Measurements from ENCODE around the gene PLOD2.
A peak's percentile ranks its signal among the peaks of the same experiment; 100 is the strongest.

The PLOD2 gene

DNA sequence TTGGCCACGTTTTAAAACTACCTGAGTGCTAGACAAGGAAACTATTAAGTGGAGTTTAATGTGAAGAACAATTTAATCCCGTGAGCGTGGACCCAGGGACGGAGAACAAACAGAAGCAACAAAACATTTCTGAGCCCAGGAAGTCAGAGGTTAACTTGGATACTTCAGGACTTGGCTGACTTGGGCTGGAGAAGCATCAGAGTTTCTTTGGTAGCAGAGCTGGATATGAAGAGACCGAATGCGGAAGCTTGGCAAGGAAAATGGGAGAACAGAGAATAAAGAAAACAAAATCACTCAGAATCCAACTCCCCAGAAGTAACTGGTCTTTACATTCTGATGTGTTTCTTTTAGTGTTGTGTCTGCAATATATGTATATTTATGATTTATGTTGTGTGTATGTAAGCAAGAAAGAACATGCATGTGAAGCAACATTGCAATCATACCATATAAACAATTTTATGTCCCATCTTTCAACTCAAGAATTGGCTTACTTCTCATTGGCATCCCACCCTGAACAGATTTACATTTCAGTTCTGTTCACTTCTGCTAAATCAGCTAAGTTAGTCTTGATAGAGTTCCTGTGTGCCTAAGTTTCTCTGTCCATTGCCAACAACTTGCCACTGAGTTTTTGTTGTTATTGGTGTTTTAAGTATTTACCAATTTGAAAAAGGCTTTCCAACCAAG lies 17.2 kb upstream of the PLOD2 start:
- TF ChIP-seq ZNF274 (IDR thresholded peaks at IDR 0.05; ENCODE audit: low read depth, low read length), result no peak
- no peak overlapping the region for H3K4me3 ChIP-seq (ENCODE audit: low read length)

DNA sequence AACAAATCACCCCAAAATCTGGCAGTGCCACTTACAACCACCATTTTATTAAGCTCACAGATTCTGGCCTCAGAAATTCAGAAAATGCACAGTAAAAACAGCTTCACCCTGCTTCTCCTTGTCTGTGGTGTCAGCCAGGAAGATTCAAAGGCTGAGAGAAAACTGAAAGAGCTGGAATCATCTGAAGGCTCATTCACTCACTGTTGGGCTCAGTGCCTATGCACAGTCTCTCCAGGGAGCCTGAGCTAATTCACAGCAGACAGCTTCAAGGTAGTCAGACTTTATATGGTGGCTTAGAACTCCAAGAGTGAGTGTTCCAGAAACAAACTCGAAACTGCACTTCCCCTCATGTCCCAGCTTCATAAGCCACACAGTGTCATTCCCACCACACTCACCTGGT lies 16.5 kb upstream of the PLOD2 start:
- TF ChIP-seq ZNF274 (IDR thresholded peaks at IDR 0.05; ENCODE audit: low read depth, low read length), result no peak
- no peak overlapping the region for H3K4me3 ChIP-seq (ENCODE audit: low read length)

DNA sequence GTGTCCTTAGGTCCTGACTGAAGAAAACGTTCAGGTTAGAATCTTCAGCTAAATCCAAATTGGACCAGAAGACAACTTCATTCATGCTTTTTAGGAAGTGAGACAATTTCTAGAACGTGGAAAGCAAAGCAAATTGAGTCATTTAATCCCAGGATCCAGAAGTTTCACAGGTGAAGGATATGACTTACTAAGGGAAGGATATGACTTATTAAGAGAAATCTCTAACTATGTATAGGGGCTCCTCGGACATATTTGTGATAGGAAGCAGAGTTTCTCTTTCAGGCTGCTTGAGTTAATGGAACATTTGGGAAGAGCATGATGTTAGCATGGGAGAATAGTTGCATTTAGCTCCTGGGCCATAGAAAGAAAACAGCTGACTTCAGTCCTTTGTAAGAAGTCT lies 16.1 kb upstream of the PLOD2 start:
- no peak for TF ChIP-seq ZNF274 (IDR thresholded peaks at IDR 0.05; ENCODE audit: low read depth, low read length)
- no peak overlapping the region for H3K4me3 ChIP-seq (ENCODE audit: low read length)

DNA sequence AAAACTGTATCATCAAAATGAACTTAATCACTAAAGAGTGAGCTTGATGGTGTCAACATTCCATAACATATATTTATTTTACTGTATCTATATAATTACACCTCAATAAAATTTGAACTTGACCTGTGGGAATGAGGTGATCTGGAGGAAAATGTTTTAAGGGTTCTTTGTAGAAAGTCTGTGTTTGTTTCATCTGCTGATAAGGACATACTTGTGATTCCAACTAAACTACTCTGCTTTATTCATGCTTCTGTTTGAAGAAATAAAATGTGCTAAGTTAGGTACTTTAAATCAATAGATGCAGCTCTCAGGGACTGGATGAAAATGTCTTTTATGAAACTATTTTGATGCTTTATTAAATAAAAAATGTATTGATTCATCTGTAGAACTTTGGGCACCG lies 11.6 kb upstream of the PLOD2 start:
- no peak overlapping the region for H3K4me3 ChIP-seq (ENCODE audit: low read length)
- no peak for TF ChIP-seq ZNF274 (IDR thresholded peaks at IDR 0.05; ENCODE audit: low read depth, low read length)

DNA sequence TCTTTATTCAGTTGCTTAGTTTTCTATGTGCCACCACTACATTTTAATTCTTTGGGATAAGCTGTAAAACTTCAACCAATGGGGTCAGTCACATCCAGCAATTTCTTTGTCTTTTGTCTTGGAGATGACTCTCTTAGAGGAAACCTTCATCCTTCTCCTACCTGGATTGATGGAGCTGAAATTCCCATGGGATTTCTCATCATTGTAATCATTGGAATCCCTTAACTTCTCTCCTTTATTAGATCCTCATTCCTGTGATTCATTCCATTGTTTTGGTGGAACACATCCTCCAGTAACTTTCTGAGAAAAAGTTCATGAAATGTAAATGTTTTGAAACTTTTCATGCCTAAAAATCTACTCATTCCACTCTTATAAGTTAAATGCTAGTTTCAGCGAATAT lies 9.6 kb upstream of the PLOD2 start:
- no peak overlapping the region for H3K4me3 ChIP-seq (ENCODE audit: low read length)
- no peak for TF ChIP-seq ZNF274 (IDR thresholded peaks at IDR 0.05; ENCODE audit: low read depth, low read length)

DNA sequence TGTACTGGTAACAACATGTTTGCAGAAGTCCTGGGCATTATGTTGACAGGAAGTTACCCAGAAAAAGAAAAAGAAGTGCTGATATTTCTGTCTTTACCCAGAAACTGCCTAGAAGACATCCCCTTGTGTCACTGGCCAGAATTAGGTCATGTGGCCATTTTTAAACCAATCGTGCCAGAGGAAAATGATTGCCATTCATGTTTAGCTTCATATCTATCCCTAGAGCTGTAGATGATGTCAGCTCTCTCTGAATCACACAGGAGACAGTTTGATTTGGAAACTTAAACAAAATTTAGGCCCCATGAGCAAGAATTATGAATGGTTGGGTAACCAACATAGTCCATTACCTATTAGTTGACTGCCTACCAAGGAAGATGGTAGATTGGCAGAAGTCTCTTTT lies 8.9 kb upstream of the PLOD2 start:
- H3K4me3 ChIP-seq (ENCODE audit: low read length), result no peak overlapping the region
- no peak for TF ChIP-seq ZNF274 (IDR thresholded peaks at IDR 0.05; ENCODE audit: low read depth, low read length)

DNA sequence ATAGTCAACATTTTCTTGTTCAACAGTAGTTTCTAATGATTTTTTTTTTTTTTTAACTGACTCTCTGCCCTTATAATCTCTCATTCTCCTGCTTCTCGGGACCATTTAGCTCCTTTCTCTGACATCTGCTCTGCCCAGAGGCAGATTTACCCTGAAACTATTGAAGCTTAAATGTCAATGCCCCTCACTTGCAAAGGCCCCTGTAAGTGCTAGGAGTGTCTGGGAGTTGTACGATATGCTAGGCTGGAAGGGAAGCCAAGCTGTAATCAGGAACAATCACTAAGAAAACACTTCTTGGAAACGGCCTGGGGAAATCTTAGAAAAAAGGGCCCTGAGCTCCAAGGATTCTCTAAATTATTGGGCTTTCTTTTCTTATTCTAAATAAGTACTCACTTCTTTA lies 5.8 kb upstream of the PLOD2 start:
- H3K4me3 ChIP-seq (ENCODE audit: low read length), result no peak overlapping the region
- TF ChIP-seq ZNF274 (IDR thresholded peaks at IDR 0.05; ENCODE audit: low read depth, low read length), result no peak

DNA sequence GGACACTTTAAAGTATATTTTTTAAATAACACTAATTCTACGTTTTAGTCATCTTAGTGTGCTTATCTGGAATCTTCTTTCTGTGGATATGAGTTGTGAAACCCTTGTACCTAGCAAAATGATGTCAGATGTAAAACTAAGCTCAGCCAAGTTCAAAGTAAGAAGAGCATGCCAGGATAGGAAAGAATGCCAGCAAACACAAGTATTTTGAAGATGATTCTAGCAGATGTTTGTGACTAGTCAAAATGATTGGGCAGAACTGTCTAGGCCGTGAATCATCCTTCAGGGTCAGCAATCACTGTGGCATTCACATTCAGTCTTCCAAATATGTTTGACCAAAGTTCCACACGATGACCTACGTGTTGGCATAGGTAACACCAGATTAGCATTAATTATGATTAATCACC lies 5.4 kb upstream of the PLOD2 start:
- no peak for TF ChIP-seq ZNF274 (IDR thresholded peaks at IDR 0.05; ENCODE audit: low read depth, low read length)
- no peak overlapping the region for H3K4me3 ChIP-seq (ENCODE audit: low read length)

DNA sequence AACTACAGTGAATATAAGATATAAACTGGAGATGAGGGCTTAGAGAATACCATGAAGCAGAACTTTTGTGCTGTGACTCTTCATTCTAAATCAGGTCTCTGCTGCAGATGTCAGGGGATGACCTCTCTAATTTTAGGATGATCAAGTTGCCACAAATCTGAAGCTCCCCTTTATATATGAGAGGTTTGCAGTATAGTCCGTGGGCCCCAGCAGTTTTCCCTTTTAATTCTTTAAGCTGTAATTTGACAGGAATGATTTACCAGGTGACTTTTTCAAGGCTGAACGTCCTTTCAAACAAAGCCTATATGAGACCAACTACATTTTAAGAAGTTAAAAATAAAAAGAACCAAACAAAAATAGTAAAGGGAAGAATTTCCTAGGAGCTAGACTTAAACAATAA lies 4.9 kb upstream of the PLOD2 start:
- no peak for TF ChIP-seq ZNF274 (IDR thresholded peaks at IDR 0.05; ENCODE audit: low read depth, low read length)
- no peak overlapping the region for H3K4me3 ChIP-seq (ENCODE audit: low read length)

DNA sequence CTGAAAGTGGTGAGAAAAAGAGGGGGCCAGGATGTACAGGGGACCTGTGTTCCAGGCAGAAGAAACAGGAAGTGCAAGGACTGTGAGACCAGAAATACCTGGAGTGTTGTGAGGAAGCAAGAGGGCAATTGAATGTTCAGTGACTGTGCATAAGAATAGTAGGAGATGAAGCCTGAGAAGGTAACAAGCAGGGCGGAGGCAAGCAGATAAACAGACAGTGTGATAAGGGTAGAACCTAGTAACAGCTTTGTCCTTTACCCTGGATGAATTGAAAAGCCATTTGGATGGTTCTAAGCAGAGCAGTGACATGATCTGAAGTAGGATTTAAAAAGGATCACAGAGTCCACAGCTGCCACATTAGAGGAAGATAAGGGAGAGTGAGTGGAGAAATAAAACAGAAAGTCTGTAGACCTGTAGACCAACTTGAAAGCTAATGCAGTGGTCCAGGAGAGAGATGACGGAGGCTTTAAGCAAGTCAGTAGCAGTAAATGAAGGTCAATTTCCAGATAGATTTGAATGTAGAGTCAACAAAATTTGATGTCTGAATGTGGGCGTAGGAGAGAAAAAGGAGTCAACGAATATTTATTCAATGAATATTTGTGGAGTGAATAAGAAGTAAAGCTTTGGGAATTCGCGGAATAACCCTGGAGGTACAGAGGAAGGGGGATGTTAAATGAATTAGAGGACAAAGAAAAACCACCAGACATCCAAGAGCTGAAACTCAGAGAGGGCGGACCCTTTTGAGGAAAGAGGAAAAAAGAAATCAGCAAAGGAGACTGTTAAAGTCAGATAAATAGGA lies 4.2 kb upstream of the PLOD2 start:
- no peak for TF ChIP-seq ZNF274 (IDR thresholded peaks at IDR 0.05; ENCODE audit: low read depth, low read length)
- no peak overlapping the region for H3K4me3 ChIP-seq (ENCODE audit: low read length)

DNA sequence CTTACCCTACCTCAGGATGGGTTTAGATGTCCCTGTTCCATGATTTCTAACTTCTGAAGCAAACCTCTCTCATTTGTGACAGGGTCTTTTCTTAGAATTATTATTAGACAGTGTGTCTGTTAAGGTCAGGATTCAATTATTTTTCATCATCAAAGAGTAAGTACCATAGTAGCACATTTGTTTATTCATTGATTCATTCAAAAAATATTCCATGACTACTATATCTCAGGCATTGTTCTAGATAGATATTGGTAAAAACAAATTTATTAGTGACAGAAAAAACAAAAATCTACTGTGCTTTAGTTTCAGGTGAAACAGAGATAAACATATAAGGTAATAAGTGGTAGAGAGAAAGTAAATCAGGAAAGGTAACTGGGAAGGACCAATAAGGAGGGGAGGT lies 3.5 kb upstream of the PLOD2 start:
- TF ChIP-seq ZNF274 (IDR thresholded peaks at IDR 0.05; ENCODE audit: low read depth, low read length), result no peak
- no peak overlapping the region for H3K4me3 ChIP-seq (ENCODE audit: low read length)

DNA sequence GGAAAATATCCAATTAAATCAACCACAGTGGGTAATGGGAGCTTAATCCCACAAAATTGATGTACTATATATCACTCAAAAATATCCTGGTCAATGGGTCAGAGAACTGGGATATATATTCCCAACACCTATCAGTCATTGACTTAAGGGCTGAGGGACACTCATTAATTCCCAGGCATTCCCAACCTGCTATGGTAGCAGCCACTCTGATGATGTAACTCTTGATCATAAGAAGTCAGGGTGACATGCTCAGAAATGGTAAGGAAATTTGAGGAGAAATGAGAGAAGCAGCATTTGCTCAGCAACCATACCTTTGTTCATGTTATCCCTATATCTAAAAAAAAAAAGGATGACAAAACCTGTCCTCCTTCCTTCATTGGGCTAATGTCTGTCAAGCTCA lies 3.1 kb upstream of the PLOD2 start:
- no peak overlapping the region for H3K4me3 ChIP-seq (ENCODE audit: low read length)
- TF ChIP-seq ZNF274 (IDR thresholded peaks at IDR 0.05; ENCODE audit: low read depth, low read length), result no peak

DNA sequence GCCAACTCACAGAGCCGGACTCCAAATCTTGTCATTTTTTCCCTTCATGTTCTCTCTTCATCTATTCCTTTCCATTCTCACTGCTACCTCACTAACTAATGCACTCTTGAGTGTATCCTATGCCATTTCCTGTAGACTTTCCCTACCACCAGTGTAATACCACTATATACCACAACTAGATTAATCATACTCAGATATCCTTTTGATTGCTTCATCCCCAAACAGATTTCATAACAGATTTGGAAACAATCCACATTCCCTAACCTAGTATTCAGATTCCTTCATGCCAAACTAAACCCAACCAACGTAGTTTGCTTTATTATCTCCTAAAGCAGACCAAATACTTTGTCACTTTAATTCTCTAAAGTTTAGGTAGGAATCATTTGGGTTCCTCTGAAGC lies 2.6 kb upstream of the PLOD2 start:
- H3K4me3 ChIP-seq (ENCODE audit: low read length), result no peak overlapping the region
- no peak for TF ChIP-seq ZNF274 (IDR thresholded peaks at IDR 0.05; ENCODE audit: low read depth, low read length)

DNA sequence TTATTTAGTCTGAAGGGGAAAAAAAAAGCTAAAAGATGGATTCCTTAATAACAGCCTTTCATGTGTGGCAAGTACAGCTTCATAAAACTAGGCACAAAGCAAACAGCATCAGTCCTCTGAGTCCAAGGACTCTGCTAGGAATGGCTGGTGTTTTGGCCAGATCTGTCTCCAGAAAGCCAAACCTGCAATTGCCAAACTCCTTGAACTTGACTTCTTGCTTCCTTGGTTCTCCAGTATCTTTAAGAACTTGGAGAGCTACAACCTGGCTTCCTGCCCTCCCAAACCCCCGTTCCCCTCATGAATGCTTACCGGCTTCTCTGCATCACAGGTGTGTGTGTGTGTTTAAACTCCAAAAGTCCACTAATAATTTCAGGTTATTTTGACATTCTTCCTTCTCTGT lies 1.6 kb upstream of the PLOD2 start:
- no peak overlapping the region for H3K4me3 ChIP-seq (ENCODE audit: low read length)
- TF ChIP-seq ZNF274 (IDR thresholded peaks at IDR 0.05; ENCODE audit: low read depth, low read length), result no peak

DNA sequence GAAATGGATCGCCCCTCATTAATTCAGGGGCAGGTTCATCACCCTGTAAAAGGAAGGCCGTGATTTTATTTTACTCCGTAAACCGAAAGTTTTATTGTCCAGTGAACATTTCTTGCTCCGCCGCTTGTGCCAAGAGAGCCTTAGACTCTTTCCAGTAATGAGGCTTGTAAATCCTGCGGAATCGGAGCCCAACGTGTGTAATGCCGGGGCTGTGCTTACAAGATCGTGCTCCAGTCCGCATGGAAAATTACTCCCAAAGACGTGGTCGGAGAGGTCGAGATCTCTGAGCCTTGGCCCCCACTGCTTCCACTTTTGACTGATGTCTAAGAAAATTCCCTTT lies 649 bp upstream of the PLOD2 start:
- H3K4me3 ChIP-seq (ENCODE audit: low read length), result peak overlapping the region; percentile 44
- no peak for TF ChIP-seq ZNF274 (IDR thresholded peaks at IDR 0.05; ENCODE audit: low read depth, low read length)

Data from GM08714 (cell line).